HAP-1 (cell line): ENCODE data around the gene DUXB.

Source experiments
- DNase-seq, 2 experiments: peaks; one replicate each; pipeline ENCODE4 v3.0.0-alpha.2; 2016 to 2020; ENCODE audit warnings: low spot score in 2 of 2
- H3K27me3 ChIP-seq: fragments of 250-450 bp; sonication (Bioruptor Pico); 2 replicates; pipeline ENCODE4 v1.5.1; 2020; ENCODE audit warnings: low read depth, mild to moderate bottlenecking, moderate library complexity
- H3K36me3 ChIP-seq: fragments of 250-450 bp; sonication (Bioruptor Pico); replicated peaks from 2 replicates; pipeline ENCODE4 v1.5.1; 2020; ENCODE audit warnings: mild to moderate bottlenecking
- H3K4me1 ChIP-seq: fragments of 250-450 bp; sonication (Bioruptor Pico); 2 replicates; pipeline ENCODE4 v1.5.1; 2020; ENCODE audit warnings: mild to moderate bottlenecking
- H3K4me3 ChIP-seq: fragments of 250-450 bp; sonication (Bioruptor Pico); 2 replicates; pipeline ENCODE4 v1.5.1; 2020; ENCODE audit warnings: mild to moderate bottlenecking, moderate library complexity
- H3K9me3 ChIP-seq: fragments of 250-450 bp; sonication (Bioruptor Pico); 2 replicates; pipeline ENCODE4 v1.5.1; 2020; ENCODE audit warnings: mild to moderate bottlenecking, moderate library complexity
- in situ Hi-C: fragments of 300-500 bp; cut with MboI; formaldehyde crosslinking; loops from 3 replicates; pipeline ENCODE4 v1.14.3; 2020; ENCODE audit warnings: low sequenced_read_pairs, inconsistent platforms, mixed read lengths

DUXB gene

GRCh38 chr16:75702242-75702641, 981 bp upstream of the DUXB start:
- in situ Hi-C loops, result no loop called here
- H3K9me3 ChIP-seq, result no peaks in the 10 kb centered on the region
- H3K4me1 ChIP-seq, result no peaks in the 10 kb centered on the region
- DNase-seq, result no peak
- no peaks in the 10 kb centered on the region for H3K27me3 ChIP-seq
- H3K4me3 ChIP-seq, result no peak overlapping the region
- no peaks in the 10 kb centered on the region for H3K36me3 ChIP-seq

- in situ Hi-C loops, result no loop called here
Observed at GRCh38 chr16:75697571-75697970, 3.7 kb downstream of the DUXB start.

GRCh38 chr16:75695708-75696107, 5.6 kb downstream of the DUXB start:
- Histone ChIP-seq H3K4me3 (no peak overlapping the region), H3K4me1 (no peaks in the 10 kb centered on the region), H3K27me3 (no peaks in the 10 kb centered on the region), H3K9me3 (no peaks in the 10 kb centered on the region), H3K36me3 (no peaks in the 10 kb centered on the region)
- in situ Hi-C loops, result no loop called here
- DNase-seq, result peak in 1 of 2 experiments; percentile 12

More at GRCh38 chr16:75697571-75697970, 3.7 kb downstream of the DUXB start:
- no peak for DNase-seq
- no peaks in the 10 kb centered on the region for H3K36me3 ChIP-seq
- no peak overlapping the region for H3K4me3 ChIP-seq
- no peaks in the 10 kb centered on the region for H3K9me3 ChIP-seq
- no peaks in the 10 kb centered on the region for H3K4me1 ChIP-seq
- no peaks in the 10 kb centered on the region for H3K27me3 ChIP-seq

DNA sequence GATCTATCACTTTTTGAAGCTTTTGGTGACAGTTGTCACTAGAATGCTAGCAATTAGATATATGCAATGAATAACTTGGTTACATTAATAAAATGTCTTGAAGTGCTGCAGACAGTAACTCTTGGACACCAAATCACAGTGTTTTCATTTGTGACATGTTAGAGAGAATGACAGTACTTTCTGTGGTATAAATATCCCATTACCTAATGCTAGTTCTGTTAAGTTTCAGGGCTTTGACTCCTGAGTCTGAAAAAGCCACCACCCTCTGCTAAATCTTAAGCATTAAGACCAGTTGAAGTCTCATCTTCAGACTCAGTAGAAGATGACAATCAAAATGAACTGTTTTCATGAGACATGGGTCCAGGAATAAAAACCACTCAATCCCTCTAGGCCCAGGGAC, 13.9 kb downstream of the DUXB start:
- no peaks in the 10 kb centered on the region for H3K27me3 ChIP-seq
- DNase-seq, result no peak
- no peaks in the 10 kb centered on the region for H3K36me3 ChIP-seq
- no peak overlapping the region for H3K4me3 ChIP-seq
- H3K4me1 ChIP-seq, result no peaks in the 10 kb centered on the region
- in situ Hi-C loops, result no loop called here
- H3K9me3 ChIP-seq, result no peaks in the 10 kb centered on the region; the same call in 1 of the 2 replicates

GRCh38 chr16:75682308-75682707, 19.0 kb downstream of the DUXB start:
- Histone ChIP-seq H3K36me3 (no peaks in the 10 kb centered on the region), H3K4me3 (no peak overlapping the region), H3K9me3 (no peaks in the 10 kb centered on the region; the same call in 1 of the 2 replicates), H3K27me3 (no peaks in the 10 kb centered on the region), H3K4me1 (no peaks in the 10 kb centered on the region)
- in situ Hi-C loops, result no loop called here
- no peak for DNase-seq

DNA sequence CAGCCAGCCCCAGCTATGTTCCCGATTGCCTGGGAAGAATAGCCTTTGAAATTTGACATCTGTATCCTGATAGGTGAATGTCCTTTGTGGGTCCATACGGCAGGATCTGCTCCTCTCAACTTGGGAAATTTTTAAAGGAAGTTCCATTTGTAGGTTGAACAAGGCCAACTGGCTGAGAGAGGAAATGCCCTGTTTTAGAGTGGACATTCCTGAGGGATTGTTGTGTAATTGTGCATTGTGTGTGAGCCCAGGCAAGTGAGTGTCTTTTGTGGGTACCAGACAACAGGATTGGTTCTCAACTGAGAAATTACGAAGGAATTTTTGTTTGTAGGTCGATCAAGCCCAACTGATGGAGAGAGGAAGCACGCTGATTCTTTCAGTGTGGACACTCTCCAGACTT, 21.9 kb downstream of the DUXB start:
- no peak for DNase-seq
- H3K4me1 ChIP-seq, result no peaks in the 10 kb centered on the region
- in situ Hi-C loops, result no loop called here
- no peaks in the 10 kb centered on the region for H3K27me3 ChIP-seq
- no peaks in the 10 kb centered on the region; the same call in 1 of the 2 replicates for H3K9me3 ChIP-seq
- H3K36me3 ChIP-seq, result no peaks in the 10 kb centered on the region
- H3K4me3 ChIP-seq, result no peak overlapping the region

DNA sequence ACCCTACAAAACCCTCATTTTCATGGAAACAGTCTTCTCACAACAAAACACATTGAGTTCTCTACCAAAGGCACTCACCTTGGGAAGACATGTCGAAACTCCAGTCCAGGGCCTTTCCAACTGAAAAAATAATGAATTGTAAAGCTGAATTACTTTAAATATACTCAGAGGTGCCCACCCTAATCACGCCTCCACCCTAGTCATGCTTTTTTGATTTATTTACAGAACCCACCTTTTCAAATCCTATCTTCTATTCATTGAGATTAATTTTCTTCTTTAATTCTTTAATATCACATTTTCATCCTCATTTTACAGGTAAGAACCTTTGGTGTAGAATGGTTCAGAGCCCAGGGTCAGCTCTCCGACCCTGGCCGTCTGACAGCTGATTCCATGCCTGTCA, 24.4 kb downstream of the DUXB start, which contains the start of gene CPHXL2:
Gene CPHXL2, minus strand, starts transcription at position 101 of the 400 bp plus-strand sequence. Its CDS starts 10 bp downstream, at position 91.
- DNase-seq, result no peak
- Histone ChIP-seq H3K36me3 (no peaks in the 10 kb centered on the region), H3K9me3 (no peaks in the 10 kb centered on the region), H3K4me3 (no peak within 1 kb of the TSS), H3K4me1 (no peaks in the 10 kb centered on the region), H3K27me3 (no peaks in the 10 kb centered on the region)
- in situ Hi-C loops, result no loop called here

DNA sequence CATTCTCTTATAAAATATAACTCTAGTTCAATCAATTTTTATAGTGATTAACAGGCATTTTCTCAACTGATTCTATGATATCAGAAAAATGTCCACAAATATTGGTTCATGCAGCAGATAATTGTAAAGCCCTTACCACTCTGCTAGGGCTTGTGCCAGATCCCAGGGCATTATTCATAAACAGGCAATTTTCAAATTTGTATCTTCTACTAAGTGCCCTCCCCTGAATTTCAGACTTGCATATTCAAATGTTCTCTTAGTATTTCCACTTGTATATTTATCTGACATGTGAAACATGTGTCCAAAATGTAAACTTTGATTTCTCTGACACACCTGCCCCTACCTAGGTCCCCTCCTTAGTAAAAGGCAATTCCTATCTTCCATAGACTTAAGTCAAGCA, 33.8 kb downstream of the DUXB start:
- H3K36me3 ChIP-seq, result no peaks in the 10 kb centered on the region
- DNase-seq, result no peak
- no peaks in the 10 kb centered on the region for H3K4me1 ChIP-seq
- H3K4me3 ChIP-seq, result no peak overlapping the region
- in situ Hi-C loops, result no loop called here
- no peaks in the 10 kb centered on the region for H3K9me3 ChIP-seq
- no peaks in the 10 kb centered on the region for H3K27me3 ChIP-seq

DNA sequence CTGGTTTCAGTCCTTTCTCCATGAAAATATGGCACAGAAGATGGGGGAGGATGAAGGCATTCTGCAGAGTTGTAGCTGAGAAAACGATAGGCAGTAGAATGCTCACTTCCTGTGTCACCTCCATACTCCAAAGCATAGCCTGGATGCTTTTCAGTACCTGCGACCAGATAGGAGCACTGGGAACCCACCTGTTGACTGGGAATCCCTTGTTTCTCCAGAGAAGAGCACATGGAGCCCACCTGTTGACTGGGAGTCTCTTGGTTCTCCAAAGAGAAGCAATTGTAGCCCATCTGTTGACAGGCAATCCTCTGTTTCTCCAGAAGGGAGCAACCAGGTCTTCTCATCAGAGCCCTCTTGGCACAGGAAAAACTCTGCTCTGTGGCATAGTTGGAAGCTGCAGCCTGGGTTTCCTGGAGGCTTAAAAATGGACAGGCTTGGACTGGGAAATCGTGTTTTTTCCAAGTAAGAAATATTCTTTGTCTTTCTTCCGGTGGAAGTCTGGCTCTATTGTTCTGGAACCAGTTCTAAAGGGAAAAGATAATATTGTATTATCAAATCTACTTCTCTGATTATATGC, 40.4 kb downstream of the DUXB start:
- in situ Hi-C loops, result no loop called here
- Histone ChIP-seq H3K36me3 (peaks cover 25% of the 10 kb centered on the region), H3K9me3 (no peaks in the 10 kb centered on the region), H3K4me3 (no peak overlapping the region), H3K27me3 (no peaks in the 10 kb centered on the region), H3K4me1 (no peaks in the 10 kb centered on the region)
- DNase-seq, result no peak

- Histone ChIP-seq H3K36me3 (peaks cover 30% of the 10 kb centered on the region), H3K4me3 (no peak overlapping the region), H3K4me1 (no peaks in the 10 kb centered on the region), H3K9me3 (no peaks in the 10 kb centered on the region), H3K27me3 (no peaks in the 10 kb centered on the region)
- in situ Hi-C loops, result no loop called here
- no peak for DNase-seq
Observed at GRCh38 chr16:75660321-75660720, 40.9 kb downstream of the DUXB start.

DNA sequence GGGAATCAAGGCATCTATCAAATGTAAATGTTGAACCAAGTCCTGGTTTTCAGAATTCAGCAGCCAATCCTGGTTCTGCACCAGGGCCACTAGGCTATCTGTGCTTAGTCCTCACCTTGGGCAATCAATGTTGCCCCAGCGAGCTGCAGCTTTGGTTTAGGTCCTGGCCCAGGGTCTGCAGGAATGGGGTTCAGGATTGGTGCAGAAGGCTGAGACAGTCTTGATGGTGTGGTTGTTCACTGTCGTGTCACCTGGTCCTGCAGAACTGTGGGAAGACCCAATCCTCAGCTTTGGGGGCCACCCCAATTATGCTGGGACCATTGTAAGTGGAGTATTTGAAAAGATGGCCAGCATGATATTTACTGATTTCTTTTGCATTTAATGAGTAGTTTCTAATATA, 43.1 kb downstream of the DUXB start:
- in situ Hi-C loops, result no loop called here
- Histone ChIP-seq H3K9me3 (no peaks in the 10 kb centered on the region), H3K36me3 (peaks cover 43% of the 10 kb centered on the region), H3K27me3 (no peaks in the 10 kb centered on the region), H3K4me1 (no peaks in the 10 kb centered on the region), H3K4me3 (no peak overlapping the region)
- no peak for DNase-seq

DNA sequence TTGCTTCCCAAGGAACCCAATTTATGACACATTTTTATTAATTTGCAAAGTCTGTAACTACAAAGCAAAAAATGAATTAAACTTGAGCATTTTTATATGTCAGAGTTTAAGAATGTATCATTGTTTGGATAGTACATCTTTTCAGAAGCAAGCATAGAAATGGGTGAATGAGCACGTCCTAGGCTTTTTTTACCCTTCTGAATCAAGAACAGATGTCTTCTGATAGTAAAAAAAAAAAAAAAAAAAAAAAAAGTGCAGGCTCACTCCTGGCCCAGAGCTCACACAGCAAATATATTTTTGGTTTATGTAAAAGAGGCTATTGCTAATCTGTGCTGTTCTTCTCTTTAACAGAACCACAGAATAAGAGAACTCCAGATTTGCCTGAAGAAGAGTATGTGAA, 47.3 kb downstream of the DUXB start:
- peaks cover 26% of the 10 kb centered on the region for H3K4me1 ChIP-seq
- H3K4me3 ChIP-seq, result no peak overlapping the region
- no peaks in the 10 kb centered on the region for H3K27me3 ChIP-seq
- DNase-seq, result no peak
- no peaks in the 10 kb centered on the region for H3K9me3 ChIP-seq
- in situ Hi-C loops, result no loop called here
- H3K36me3 ChIP-seq, result peaks cover 50% of the 10 kb centered on the region

DNA sequence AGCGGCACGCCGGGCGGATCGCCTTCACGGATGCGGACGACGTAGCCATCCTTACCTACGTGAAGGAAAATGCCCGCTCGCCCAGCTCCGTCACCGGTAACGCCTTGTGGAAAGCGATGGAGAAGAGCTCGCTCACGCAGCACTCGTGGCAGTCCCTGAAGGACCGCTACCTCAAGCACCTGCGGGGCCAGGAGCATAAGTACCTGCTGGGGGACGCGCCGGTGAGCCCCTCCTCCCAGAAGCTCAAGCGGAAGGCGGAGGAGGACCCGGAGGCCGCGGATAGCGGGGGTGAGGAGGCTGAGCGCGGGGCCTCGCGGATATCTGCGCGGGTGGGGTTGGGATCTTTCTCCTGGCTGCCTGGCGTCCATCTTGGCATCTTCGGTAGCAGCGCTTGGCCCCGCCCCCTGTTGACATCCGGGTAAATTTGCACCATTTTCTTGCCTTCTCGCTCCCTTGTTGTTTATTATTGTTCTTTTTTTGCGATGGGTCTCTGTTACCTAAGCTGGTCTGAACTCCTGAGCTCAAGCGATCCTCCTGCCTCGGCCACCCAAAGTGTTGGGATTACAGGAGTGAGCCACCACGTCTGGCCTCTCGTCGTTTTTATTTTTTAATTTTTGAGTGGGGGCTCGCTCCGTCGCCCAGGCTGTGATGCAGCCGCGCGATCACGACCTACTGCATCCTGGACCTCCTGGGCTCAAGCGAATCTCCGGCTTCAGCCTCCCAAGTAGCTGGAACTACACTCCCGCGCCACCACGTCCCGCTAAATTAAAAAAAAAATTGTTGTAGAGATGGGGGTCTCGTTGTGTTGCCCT, 52.8 kb downstream of the DUXB start:
- peak; percentile 72 to 89 for DNase-seq
- in situ Hi-C loops, result loop anchor here (25.0 kb wide), 1 partner anchor 1539 kb away; the partner anchor contains the start of genes MON1B and SYCE1L
- peaks cover 39% of the 10 kb centered on the region for H3K36me3 ChIP-seq
- H3K27me3 ChIP-seq, result no peaks in the 10 kb centered on the region
- peak overlapping the region; percentile 92 for H3K4me3 ChIP-seq
- H3K4me1 ChIP-seq, result peaks cover 31% of the 10 kb centered on the region
- H3K9me3 ChIP-seq, result no peaks in the 10 kb centered on the region
